Umbilical cord (tissue), 2 donors: Measurements from ENCODE around the gene SHOX. TPM values are rescaled to one million over a fixed set of nuclear protein-coding genes. Genes with fewer than 3 reads are reported as not detected.
"Not testable (repeated sequence)": the region's sequence is repeated elsewhere in the genome, so short reads cannot be mapped to it uniquely, and the experiment has no call there.

Source experiments
- DNase-seq: peaks from one replicate; pipeline ENCODE4 v3.0.0-alpha.2; 2015; ENCODE audit warnings: low spot score
- total RNA-seq: library from RNA; depleted of rRNA; stranded (reverse); fragments of >200 nt; gene quantifications from one replicate; pipeline ENCODE4 v1.2.3, GENCODE V29; 2014; ENCODE audit warnings: low replicate concordance; ENCODE audit not compliant: insufficient read depth

SHOX gene
- total RNA-seq, 1 donor from 2014 or later = 0.96 TPM

DNA sequence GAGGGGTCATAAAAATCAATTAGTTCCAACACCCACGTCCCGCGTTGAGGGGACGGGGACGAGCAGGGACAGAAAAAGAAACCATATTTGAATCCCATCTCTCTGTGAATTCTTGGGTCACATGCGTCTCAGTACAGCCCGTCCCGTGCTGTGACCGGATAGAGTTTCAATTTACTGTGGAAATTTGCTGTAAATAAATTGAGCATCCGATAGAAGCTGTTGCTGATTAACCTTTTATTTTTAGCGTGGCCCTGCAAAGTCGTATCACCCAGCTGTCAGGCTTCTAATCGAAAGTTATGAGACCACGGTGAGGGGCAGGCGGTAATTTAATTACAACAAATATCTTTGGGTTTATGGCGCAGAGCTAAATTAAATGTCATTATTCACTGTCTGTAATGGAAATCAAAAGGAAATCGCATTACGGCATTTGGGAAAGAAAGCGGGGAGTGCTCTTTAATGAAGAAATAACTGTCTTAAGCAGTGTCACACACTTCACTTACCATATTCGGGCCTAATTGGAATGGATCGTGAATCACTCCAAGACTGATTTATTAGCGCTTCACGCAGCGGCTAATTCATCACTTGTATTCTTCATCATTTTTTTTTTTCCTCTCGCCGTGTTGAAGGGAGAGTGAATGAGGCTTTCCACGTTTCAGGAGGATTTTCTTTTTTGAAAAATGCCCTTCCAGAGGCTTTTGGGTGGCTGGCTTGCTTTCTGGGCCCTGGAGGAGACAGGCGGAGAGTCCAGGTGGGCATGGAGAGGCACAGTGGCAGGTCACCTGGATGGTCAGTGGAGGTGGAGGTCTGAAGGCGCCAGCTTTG lies 7.3 kb downstream of the SHOX start:
- DNase-seq = no peak

DNA sequence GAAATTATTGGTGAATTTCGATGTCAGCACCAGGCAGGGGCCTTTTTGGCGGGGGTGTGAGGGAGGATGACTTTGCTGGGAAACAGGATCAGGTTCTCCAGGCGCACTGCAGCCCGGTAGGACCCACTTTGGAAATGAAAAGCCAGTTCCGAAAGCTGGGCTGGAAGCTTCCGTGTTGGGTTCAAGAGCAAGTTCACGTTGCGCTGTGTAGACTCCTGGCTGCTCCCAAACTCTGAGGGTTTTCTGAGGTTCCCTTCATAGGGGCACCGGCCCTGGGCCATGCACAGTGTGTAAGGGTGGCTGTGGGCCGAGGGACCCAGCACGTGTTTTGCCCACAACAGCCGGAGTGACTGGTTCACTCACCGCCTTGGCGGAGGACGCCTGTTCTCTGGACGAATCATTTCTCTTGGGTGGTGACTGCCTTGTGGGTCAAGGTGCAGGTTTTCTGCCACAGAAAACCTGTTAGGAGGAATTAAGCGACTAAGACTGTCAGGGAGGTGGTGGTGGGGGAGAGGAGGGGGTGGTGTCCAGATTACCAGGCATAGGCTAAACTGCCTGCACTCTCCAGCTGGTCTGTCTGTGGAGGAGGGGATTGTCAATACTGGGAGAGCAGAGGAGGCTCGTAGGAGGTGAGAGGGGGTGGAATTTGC lies 8.0 kb downstream of the SHOX start:
- DNase-seq = no peak

DNA sequence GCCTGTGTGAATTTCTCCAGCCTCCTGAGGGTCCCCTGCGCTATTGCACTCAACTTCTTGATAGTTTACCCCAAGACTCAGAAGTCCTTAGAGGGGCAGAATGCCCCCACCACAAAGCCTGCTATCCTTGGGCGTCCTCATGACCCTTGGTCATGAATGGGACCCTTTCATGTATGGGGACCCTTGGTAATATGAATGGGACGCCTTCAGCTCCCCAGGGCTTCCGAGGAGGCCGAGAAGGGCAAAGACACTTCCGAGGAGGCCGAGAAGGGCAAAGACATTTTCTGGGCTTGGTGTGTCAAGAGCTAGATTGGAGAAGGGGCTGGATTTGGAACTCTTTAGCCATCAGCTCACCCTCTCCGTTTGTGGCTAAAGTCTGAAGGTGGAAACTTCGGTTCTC lies 8.6 kb downstream of the SHOX start:
- DNase-seq = no peak

DNA sequence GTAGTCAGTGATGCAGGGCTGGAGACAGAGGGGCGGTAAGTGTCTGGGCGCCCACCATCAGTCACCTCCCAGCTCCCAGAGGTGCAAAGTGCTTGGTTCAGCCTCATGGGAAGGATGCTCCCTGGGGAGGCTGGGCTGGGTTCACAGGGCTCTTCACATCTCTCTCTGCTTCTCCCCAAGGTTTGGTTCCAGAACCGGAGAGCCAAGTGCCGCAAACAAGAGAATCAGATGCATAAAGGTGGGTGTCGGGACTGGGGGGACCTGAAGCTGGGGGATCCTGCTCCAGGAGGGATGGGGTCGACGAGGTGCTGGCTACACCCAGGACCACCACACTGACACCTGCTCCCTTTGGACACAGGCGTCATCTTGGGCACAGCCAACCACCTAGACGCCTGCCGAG lies 10.1 kb downstream of the SHOX start:
- DNase-seq = no peak

DNA sequence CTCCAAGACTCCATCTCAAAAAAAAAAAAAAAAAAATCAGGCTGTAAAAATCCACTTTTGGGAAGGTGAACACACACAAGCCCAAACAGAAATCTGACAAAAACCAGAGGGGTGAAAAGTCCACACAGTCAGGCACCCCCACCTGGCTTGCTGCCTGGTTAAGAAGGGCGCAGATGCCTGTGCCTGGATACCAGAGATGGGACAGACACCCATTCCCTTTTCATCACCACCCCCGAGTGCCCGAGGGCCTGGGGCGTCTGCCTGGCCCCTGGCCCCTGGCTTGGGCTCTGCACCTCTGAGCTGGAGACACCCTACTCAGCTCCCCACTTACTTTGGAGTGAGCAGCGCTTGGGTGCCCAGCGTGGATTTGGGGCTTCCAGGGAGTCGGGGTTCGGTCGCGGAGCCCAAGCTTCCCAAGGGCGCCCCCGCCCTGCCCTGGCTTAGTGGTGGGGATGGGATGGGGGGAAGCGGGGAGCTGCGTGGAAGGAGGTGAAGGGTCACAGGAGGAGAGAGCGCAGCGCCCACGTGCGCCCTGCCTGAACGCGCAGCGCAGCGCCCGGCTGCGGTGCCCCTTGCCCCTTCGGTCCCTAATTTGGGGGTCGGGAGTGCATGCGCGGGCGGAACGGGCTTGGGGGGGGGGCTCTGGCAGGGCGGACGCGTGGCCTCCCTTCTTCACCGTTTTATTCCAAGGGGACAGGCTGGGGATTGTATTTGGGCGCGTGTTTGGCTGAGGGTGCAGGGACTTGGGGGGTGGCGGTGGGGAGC lies 11.3 kb downstream of the SHOX start:
- no peak for DNase-seq

DNA sequence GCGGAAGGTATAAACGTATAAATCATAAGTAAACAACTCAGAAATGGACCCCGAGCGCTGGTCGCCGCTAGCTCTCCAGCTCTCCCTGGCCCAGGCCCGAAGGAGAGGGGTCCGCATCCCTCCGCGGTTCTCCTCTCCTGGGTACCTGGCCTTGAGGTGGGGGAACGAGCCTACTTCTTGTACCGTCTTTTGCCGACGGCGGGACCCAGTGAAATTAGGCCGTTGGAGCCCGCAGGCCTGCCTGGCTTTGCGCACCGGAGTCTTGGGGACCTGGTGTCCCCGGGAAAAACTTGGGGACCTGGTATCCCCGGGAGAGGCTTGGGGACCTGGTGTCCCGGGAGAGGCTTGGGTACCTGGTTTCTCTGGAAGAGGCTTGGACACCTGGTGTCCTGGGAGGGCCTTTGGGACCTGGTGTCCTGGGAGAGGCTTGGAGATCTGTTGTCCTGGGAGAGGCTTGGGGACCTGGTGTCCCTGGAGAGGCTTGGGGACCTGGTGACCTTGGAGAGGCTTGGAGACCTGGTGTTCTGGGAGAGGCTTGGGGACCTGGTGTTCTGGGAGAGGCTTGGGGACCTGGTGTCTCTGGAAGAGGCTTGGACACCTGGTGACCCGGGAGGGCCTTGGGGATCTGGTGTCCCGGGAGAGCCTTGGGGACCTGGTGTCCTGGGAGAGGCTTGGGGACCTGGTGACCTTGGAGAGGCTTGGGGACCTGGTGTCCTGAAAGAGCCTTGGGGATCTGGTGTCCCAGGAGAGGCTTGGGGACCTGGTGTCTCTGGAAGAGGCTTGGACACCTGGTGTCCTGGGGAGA lies 12.0 kb downstream of the SHOX start:
- DNase-seq = no peak

DNA sequence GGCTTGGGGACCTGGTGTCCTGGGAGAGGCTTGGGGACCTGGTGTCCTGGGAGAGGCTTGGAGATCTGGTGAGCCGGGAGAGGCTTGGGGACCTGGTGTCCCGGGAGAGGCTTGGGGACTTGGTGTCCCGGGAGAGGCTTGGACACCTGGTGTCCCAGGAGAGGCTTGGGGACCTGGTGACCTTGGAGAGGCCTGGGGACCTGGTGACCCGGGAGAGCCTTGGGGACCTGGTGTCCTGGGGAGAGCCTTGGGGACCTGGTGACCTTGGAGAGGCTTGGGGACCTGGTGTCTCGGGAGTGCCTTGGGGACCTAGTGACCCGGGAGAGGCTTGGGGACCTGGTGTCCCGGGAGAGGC lies 12.6 kb downstream of the SHOX start:
- DNase-seq = no peak

DNA sequence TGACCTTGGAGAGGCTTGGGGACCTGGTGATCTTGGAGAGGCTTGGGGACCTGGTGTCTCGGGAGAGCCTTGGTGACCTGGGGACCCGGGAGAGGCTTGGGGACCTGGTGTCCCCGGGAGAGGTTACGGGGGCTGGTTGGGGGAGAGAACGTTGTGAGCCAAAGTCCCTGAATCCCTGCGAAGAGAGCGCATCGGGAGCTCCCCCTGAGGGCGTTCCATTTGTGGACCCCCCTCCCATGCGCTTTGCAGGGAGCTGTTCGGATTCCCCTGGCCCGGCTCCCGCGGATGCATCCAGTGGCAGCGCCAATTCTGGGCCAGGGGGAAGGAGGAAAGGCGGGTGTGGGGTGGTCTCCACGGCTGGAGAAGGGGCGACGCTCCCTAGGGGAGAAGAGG lies 13.3 kb downstream of the SHOX start:
- no peak for DNase-seq

DNA sequence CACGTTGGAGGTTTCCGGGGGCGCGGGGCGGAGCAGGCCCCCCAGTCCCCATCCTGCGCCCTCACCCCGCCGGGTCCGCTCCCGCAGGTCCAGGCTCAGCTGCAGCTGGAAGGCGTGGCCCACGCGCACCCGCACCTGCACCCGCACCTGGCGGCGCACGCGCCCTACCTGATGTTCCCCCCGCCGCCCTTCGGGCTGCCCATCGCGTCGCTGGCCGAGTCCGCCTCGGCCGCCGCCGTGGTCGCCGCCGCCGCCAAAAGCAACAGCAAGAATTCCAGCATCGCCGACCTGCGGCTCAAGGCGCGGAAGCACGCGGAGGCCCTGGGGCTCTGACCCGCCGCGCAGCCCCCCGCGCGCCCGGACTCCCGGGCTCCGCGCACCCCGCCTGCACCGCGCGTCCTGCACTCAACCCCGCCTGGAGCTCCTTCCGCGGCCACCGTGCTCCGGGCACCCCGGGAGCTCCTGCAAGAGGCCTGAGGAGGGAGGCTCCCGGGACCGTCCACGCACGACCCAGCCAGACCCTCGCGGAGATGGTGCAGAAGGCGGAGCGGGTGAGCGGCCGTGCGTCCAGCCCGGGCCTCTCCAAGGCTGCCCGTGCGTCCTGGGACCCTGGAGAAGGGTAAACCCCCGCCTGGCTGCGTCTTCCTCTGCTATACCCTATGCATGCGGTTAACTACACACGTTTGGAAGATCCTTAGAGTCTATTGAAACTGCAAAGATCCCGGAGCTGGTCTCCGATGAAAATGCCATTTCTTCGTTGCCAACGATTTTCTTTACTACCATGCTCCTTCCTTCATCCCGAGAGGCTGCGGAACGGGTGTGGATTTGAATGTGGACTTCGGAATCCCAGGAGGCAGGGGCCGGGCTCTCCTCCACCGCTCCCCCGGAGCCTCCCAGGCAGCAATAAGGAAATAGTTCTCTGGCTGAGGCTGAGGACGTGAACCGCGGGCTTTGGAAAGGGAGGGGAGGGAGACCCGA lies 14.0 kb downstream of the SHOX start:
- DNase-seq = no peak

DNA sequence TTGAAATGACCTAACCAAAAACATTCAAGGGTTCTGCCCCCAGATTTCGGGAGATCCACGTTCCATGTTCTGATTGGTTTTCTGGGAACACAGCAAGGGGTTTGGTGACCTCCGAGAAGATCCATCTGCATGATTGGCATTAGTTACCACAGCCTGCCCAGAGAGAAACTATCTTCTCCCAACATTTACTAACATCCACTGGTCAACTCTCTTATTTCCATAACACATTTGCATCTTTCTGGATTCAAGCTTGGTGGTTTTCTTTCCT lies 15.6 kb downstream of the SHOX start:
- DNase-seq = no peak

DNA sequence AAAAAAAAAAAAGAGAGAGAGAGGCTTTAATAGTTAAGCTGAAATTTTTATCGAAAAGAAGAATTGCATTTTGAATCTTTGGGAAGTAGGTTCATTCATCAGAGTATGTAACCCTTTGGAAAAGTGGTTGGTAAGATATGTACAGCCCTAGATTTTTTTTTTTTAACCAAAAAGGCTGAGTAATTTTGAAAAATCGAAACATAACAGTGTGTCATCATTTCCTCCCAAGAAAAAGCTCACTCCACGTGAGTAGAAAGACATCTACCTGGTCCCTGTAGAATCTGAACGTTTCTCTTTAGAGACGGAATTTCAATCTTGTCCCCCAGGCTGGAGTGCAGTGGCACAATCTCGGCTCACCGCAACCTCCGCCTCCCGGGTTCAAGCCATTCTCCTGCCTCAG lies 16.2 kb downstream of the SHOX start:
- DNase-seq = no peak

DNA sequence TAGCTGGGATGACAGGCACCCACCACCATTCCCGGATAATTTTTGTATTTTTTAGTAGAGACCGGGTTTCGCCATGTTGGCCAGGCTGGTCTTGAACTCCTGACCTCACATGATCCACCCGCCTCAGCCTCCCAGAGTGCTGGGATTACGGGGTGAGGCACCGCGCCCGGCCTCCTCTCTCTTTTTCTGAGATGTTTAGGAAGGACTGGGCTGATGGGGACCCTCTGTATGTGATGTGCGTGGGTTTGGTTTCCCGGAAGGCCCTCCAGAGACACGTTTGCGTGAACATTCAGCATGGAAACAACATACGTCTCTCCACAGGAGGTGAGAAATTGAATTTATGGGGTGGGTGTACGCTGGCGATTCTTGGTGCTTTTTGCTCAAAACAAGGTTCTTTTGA lies 18.6 kb downstream of the SHOX start:
- DNase-seq = no peak

DNA sequence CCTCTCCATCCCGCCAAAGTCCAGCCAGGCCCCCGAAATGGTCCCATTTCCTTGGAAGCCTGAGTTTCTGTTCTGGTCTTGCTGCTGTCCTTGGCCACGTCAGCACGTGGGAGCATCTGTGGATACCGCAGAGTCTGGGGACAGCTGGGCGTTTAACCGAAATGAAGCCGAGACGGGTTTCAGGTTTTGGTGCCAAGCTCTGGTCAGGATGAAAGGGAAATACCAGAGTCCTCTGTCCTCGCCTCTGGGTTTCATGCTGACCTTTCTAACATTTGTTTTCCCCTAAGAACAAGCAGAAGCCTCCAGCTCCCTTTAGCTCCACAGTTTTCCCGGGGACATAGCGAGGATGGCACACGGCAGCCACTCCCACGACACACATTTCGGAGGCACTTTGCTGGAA lies 19.7 kb downstream of the SHOX start:
- no peak for DNase-seq

DNA sequence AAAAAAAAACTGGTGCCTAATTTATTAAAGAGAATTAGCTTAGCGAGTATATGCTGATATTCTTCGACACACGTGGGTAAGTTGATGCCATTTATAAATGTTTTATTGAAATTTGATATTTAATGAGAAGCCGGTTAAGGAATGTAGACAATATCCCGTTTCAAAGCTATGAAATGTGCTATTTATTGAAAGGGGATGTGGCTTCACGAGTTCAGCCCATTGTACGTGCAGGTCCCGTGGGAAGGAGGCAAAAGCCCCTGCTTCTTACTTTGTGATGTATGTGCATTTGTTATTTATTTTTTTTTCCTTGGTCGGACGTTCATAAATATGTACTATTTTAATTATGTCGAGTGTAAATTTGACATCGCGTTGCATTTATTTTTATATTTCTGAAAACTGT lies 20.2 kb downstream of the SHOX start:
- no peak for DNase-seq

DNA sequence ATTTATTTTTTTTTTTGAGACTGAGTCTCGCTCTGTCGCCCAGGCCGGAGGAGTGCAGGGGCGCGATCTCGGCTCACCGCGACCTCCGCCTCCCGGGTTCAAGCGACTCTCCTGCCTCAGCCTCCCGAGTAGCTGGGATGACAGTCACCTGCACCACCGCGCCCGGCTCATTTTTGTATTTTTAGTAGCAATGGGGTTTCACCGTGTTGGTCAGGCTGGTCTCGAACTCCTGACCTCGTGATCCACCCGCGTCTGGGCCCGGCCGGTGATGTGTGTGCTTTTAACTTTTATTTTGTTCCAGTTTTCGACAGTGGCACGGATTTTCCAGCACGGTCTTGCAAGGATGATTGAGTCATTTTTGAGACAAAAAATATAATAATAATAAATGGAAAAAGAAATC lies 21.3 kb downstream of the SHOX start:
- not testable (repeated sequence) for DNase-seq

DNA sequence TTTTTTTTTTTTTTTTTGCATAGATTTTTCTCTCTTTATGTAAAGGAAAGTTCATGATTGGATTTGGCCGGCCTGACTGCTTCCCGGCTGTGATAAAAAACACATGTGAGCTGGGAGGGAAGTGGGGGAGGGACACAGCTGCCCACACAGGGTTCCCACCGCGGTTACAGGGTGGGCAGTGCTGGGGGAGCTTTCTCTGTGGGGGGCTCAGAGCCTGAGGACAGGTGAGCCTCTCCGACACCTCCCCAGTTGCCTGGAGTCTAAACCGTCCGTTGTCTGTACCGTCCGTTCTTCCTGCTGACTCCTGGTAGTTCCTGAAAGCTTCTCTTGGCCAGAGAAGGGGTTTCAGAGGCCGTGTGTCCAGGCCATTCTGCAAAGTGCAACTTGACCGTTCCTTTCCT lies 21.8 kb downstream of the SHOX start:
- DNase-seq = no peak

DNA sequence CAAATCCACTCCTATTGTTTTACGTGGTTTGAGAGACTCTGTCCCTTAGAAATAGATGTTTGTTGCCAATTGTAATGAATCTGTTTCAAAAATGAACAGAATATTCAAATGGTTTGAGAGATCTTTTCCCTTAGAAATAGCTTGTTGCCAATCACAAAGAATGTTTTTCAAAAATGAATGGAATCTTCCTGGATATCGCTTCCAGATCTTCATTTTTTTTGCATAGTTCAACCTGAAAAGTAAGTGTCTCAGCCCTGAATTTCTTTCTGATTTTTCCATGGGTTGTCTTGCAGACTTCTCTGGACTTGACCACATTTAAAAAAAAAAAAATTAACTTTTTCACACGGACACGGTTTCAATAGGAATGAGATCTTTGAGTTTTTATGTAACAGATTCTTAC lies 22.7 kb downstream of the SHOX start:
- DNase-seq = no peak

DNA sequence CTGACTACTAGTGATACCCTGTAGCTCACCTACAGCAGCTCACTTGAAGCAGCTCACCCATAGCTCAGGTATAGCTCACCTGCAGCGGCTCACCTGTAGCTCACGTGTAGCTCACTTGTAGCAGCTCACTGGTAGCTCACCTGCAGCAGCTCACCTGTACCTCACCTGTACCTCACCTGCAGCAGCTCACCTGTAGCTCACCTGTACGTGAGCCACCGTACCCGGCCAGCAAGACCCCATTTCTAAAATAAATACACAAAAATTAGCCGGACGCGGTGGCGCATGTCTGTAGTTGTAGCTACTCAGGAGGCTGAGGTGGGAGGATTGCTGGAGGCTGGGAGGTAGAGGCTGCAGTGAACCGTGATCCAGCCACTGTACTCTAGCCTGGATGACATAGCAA lies 30.6 kb downstream of the SHOX start:
- no peak for DNase-seq

DNA sequence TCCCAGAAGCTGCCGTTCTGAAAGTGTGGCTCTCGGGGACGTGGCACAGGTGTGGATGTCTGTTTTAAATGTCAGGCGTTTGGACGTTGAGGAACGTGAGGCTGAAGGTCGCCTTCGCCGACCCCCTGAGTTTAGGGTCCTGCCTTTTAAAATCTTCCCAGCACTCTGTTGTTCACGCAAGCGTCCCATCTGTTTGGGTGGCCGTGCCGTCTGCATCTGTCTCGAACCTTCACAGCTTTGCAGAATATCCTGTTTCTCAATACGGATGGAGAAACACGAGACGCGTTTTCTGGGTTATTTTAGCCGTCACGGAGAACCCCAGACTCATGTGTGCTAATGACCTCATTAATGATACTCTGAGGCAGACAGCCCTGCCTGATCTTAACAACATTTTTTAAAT lies 31.5 kb downstream of the SHOX start:
- DNase-seq = no peak

DNA sequence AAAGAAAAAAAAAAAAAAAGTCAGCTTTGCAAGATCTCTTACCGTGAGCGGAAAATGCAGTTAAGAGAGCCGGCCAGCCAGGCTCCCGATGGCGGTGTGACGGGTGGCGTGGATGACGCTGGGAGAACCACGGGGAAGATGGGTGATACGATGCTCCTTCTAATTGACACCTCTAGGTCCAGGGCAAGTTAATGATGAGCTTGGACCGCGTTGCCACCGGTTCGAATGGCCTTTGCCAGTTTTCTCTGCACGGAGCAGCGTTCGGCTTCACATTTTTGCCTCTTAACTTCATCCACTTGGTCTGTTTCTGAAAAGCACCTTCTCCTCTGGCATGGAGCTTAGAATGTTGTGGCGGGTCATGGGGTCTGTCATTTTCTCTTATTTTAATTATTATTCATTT lies 33.2 kb downstream of the SHOX start:
- no peak for DNase-seq
